NCI-H1694 (cell line): ENCODE data around the gene DAPK1.

Experiments used
- DNase-seq: peaks from one replicate; lab custom pipeline; 2025; lab: John Stamatoyannopoulos, UW

Gene DAPK1

DNA sequence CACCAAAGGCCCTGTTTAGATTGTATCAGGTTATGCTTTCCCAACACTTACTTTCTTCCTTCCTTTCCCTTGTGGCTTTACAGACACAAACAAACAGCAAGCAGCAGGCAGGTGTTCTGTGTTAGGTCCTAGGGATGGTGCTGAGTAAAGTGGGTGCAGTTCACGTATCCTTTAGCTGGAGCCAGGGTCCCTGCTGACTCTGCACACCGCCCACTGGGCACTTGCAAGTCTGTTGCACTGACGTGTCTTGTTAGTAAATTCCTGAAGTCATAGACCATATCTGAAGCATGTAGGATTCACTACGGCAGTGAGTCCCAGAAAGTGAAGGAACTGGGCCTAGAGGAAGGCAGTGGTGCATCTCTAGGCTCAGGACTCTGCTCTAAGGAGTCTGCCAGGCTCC, 96.5 kb downstream of the DAPK1 start:
- DNase-seq, result no peak

DNA sequence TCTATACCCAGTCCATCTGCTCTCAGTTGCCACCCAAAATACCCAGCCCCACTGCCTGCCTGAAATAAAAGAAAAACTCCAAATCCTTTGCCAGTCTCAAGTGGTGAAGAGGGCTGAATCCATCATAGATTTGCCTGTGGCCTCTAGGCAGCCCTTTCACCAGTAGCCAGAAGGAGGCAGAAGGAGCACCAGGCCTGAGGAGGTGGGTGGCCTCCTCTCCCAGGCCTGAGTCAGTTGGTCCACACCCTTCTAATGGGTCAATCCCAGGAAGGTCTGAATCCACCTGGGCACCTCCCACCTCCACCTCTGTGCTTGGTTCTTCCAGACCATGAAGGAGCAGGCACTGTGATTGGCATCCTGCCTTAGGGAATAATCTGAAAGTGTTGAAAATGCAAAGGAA, 97.0 kb downstream of the DAPK1 start:
- no peak for DNase-seq

GRCh38 chr9:87595610-87596009, 97.9 kb downstream of the DAPK1 start:
- DNase-seq, result no peak

GRCh38 chr9:87596862-87597261, 99.2 kb downstream of the DAPK1 start:
- no peak for DNase-seq

GRCh38 chr9:87597710-87598443, 100.2 kb downstream of the DAPK1 start:
- DNase-seq, result no peak

DNA sequence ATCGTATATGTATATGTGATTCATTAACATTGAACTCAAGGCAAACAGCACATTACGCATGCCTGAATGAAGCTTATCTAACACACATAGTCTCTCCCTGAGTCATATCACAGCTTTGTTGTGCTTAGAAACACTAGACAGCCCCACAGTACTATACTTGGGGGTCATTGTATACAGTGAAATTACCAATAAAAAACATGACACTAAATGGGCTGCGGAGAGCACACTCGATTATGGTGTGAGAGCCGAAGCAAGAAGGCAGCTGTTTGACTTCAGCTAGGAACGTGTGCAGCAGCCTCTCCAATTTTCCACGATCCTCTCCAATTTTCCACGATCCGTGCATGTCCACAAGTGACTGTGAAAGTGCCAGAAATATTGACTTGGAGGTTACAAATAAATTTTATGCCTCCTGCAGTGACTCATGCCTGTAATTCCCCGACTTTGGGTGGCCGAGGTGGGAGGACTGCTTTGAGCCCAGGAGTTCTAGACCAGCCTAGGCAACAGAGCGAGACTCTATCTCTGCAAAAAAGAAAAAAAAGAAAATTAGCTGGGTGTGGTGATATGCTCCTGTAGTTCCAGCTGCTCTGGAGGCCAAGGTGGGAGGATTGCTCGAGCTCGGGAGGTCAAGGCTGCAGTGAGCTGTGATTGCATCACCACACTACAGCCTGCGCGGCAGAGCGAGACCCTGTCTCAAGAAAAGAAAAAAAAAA, 102.4 kb downstream of the DAPK1 start:
- DNase-seq, result no peak

GRCh38 chr9:87601176-87601575, 103.5 kb downstream of the DAPK1 start:
- no peak for DNase-seq

- no peak for DNase-seq
These were observed 103.9 kb downstream of the DAPK1 start for GRCh38 chr9:87601595-87601994.

GRCh38 chr9:87602933-87603643, 105.4 kb downstream of the DAPK1 start:
- DNase-seq, result no peak

GRCh38 chr9:87603854-87604490, 106.3 kb downstream of the DAPK1 start:
- DNase-seq, result no peak

- no peak for DNase-seq
These were observed 107.4 kb downstream of the DAPK1 start for GRCh38 chr9:87604886-87605588.

GRCh38 chr9:87605676-87606075, 108.0 kb downstream of the DAPK1 start:
- no peak for DNase-seq

GRCh38 chr9:87606841-87607521, 109.3 kb downstream of the DAPK1 start:
- no peak for DNase-seq

GRCh38 chr9:87607859-87608258, 110.2 kb downstream of the DAPK1 start:
- no peak for DNase-seq

- DNase-seq, result no peak
These were observed 111.3 kb downstream of the DAPK1 start for GRCh38 chr9:87609002-87609401.

DNA sequence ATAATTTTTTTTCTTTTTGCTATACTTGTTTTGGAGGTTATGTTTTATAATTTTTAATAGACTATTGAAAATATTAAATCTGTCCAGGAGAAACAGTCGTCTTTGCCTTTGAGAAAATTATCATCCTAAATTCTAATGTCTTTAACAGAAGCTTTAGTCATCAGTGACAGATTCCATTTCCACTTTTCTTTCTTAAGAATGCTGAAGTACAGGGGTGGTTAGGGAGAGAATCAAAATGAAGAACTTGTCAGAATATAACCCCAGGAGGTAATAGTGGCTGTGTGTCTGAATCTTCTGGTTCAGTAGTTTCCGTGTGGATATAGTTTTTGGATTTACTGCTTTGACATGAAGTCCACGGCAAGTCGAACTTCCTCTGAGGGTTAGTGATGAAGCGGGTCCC, 111.8 kb downstream of the DAPK1 start:
- DNase-seq, result no peak

- no peak for DNase-seq
These were observed 112.8 kb downstream of the DAPK1 start for GRCh38 chr9:87610200-87611155.

GRCh38 chr9:87611776-87612175, 114.1 kb downstream of the DAPK1 start:
- no peak for DNase-seq

GRCh38 chr9:87612536-87612935, 114.9 kb downstream of the DAPK1 start:
- DNase-seq, result no peak
